Trophoblast cell (in vitro differentiated cells and primary cell): ENCODE measurements around the gene CDY1B. TPM values are rescaled to one million over a fixed set of nuclear protein-coding genes. Genes with fewer than 3 reads are reported as not detected.
"Not testable (repeated sequence)": the region's sequence is repeated elsewhere in the genome, so short reads cannot be mapped to it uniquely, and the experiment has no call there.

Experiments
- DNase-seq, 2 donors: peaks; one replicate each; pipeline ENCODE4 v3.0.0-alpha.2; 2016
- H2AFZ ChIP-seq: 2 replicates; pipeline ENCODE4 v1.6.1; 2013; ENCODE audit warnings: low read length, moderate library complexity, mild to moderate bottlenecking; ENCODE audit not compliant: insufficient read depth, poor library complexity
- H2AK5ac ChIP-seq: 2 replicates; pipeline ENCODE4 v1.6.1; 2013; ENCODE audit warnings: mild to moderate bottlenecking, low read length
- H2BK120ac ChIP-seq: 2 replicates; pipeline ENCODE4 v1.6.1; 2013; ENCODE audit warnings: low read length, mild to moderate bottlenecking, moderate library complexity; ENCODE audit not compliant: insufficient read depth, poor library complexity
- H2BK12ac ChIP-seq: 2 replicates; pipeline ENCODE4 v1.6.1; 2013; ENCODE audit warnings: mild to moderate bottlenecking, low read length, moderate library complexity
- H2BK5ac ChIP-seq: 2 replicates; pipeline ENCODE4 v1.6.1; 2013; ENCODE audit warnings: low read length, low read depth, moderate library complexity, mild to moderate bottlenecking; ENCODE audit not compliant: poor library complexity
- H3K14ac ChIP-seq: 2 replicates; pipeline ENCODE4 v1.6.1; 2013; ENCODE audit warnings: mild to moderate bottlenecking, low read length
- H3K18ac ChIP-seq: 2 replicates; pipeline ENCODE4 v1.6.1; 2013; ENCODE audit warnings: mild to moderate bottlenecking, low read length
- H3K23ac ChIP-seq: 2 replicates; pipeline ENCODE4 v1.6.1; 2013; ENCODE audit warnings: low read length
- H3K27ac ChIP-seq: 2 replicates; pipeline ENCODE4 v1.5.1; 2013; ENCODE audit warnings: low read depth, mild to moderate bottlenecking, inconsistent platforms, low read length, moderate library complexity
- H3K27me3 ChIP-seq: 2 replicates; pipeline ENCODE4 v1.6.1; 2013; ENCODE audit warnings: inconsistent platforms, mild to moderate bottlenecking, low read length, moderate library complexity; ENCODE audit not compliant: insufficient read depth
- H3K36me3 ChIP-seq, 2 experiments: 1 replicate in 1 of 2; 2 replicates in 1 of 2; pipeline ENCODE4 v1.6.1; 2013; ENCODE audit warnings: low read length in 2 of 2, mild to moderate bottlenecking in 2 of 2, moderate library complexity in 1 of 2; ENCODE audit not compliant: insufficient read depth in 2 of 2, control insufficient read depth in 1 of 2
- H3K4ac ChIP-seq: 2 replicates; pipeline ENCODE4 v1.6.1; 2013; ENCODE audit warnings: low read depth, mild to moderate bottlenecking, low read length, moderate library complexity
- H3K4me1 ChIP-seq, 2 experiments: 1 replicate in 1 of 2; 2 replicates in 1 of 2; pipeline ENCODE4 v1.6.1; 2013; ENCODE audit warnings: low read length in 2 of 2, mild to moderate bottlenecking in 2 of 2, moderate library complexity in 1 of 2; ENCODE audit not compliant: insufficient read depth in 2 of 2, control insufficient read depth in 1 of 2
- H3K4me2 ChIP-seq: 2 replicates; pipeline ENCODE4 v1.6.1; 2013; ENCODE audit warnings: inconsistent platforms, mild to moderate bottlenecking, low read length, moderate library complexity
- H3K4me3 ChIP-seq: 2 replicates; pipeline ENCODE4 v1.5.1; 2013; ENCODE audit warnings: mild to moderate bottlenecking, low read depth, low read length, inconsistent platforms
- H3K79me1 ChIP-seq: one replicate; pipeline ENCODE4 v1.6.1; 2013; ENCODE audit warnings: low read length
- H3K79me2 ChIP-seq: 2 replicates; pipeline ENCODE4 v1.6.1; 2013; ENCODE audit warnings: low read length, mild to moderate bottlenecking; ENCODE audit not compliant: control insufficient read depth, insufficient read depth, poor library complexity
- H3K9ac ChIP-seq: 2 replicates; pipeline ENCODE4 v1.6.1; 2013; ENCODE audit warnings: mild to moderate bottlenecking, low read length
- H3K9me3 ChIP-seq: 2 replicates; pipeline ENCODE4 v1.6.1; 2013; ENCODE audit warnings: low read depth, mild to moderate bottlenecking, control low read depth, inconsistent platforms, low read length; ENCODE audit not compliant: insufficient read depth
- H4K12ac ChIP-seq: 2 replicates; pipeline ENCODE4 v1.6.1; 2013; ENCODE audit warnings: low read depth, mild to moderate bottlenecking, low read length, moderate library complexity
- H4K8ac ChIP-seq: 2 replicates; pipeline ENCODE4 v1.6.1; 2013; ENCODE audit warnings: low read depth, mild to moderate bottlenecking, low read length, moderate library complexity
- H4K91ac ChIP-seq: one replicate; pipeline ENCODE4 v1.6.1; 2013; ENCODE audit warnings: low read depth, mild to moderate bottlenecking, low read length, moderate library complexity
- WGBS: extraction: QIAGEN DNeasy Blood & Tissue Kit; methylation state at CpG from one replicate; pipeline ENCODE4 v1.1.7; 2013; ENCODE audit warnings: missing lambda C conversion rate; ENCODE audit not compliant: insufficient read length, insufficient coverage; ENCODE audit errors: extremely low coverage; 5-methylcytosine and 5-hydroxymethylcytosine counted together
- polyA plus RNA-seq: library from polyadenylated mRNA; stranded (reverse); fragments of 200-250 nt; gene quantifications from 2 replicates; pipeline ENCODE4 v1.2.3, GENCODE V29; 2013

The CDY1B gene, protein sequence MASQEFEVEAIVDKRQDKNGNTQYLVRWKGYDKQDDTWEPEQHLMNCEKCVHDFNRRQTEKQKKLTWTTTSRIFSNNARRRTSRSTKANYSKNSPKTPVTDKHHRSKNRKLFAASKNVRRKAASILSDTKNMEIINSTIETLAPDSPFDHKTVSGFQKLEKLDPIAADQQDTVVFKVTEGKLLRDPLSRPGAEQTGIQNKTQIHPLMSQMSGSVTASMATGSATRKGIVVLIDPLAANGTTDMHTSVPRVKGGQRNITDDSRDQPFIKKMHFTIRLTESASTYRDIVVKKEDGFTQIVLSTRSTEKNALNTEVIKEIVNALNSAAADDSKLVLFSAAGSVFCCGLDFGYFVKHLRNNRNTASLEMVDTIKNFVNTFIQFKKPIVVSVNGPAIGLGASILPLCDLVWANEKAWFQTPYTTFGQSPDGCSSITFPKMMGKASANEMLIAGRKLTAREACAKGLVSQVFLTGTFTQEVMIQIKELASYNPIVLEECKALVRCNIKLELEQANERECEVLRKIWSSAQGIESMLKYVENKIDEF
- not detected in 2 replicates for polyA plus RNA-seq

DNA sequence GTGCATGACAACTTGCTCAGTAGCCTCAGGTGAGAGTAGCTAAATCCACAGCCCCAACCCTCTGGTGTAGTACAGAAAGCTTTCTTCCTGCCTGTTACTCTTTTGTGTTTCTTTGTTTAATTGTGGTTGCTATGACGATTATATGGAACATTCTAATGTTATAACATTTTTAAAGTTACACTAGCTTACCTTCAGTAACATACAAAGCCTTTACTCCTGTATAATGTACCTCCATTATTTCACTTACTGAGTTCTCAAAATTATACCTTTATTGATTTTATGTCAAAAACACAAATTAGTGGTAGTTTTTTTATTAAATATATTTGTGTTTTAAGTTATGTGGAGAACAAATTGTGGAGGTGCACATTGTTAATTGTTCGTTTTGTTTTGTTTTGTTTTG, at the start of gene CDY1B:
TSS of gene CDY1B (minus strand) at position 101 of the 400 bp plus-strand sequence. CDS start 331 bp downstream, outside the sequence.
- no CpG with 5 or more reads among the region's 2 CpGs for WGBS
- not testable (repeated sequence) for H3K79me2 ChIP-seq

DNA sequence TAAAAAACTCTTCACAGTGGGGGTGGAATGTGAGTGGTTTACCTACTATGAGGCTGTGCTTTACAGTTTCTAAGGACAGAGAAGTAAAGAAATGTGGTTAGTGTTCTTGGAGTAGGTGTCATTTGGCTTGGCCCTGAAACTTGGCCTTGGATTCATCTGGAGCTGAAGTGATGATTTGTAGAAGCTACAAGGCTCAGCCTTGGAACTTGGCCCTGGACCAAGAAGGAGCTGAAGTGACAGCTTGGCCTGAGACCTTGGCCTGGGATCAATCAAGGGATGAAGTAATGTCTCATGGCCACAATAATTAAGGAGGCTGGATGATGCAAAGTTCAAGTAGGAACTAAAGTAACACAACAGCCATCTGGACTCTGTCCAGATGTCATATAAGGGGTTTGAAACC, 1.7 kb upstream of the CDY1B start:
- not testable (repeated sequence) for H3K27ac ChIP-seq, H3K79me1 ChIP-seq, H2AK5ac ChIP-seq, H2BK5ac ChIP-seq, H4K91ac ChIP-seq, H2BK12ac ChIP-seq, H2BK120ac ChIP-seq, H4K12ac ChIP-seq, H3K36me3 ChIP-seq, H3K27me3 ChIP-seq, H3K23ac ChIP-seq, H2AFZ ChIP-seq, H3K9me3 ChIP-seq, H3K14ac ChIP-seq, H3K4me1 ChIP-seq, H4K8ac ChIP-seq, H3K4me3 ChIP-seq, H3K4ac ChIP-seq, H3K18ac ChIP-seq, H3K4me2 ChIP-seq, H3K9ac ChIP-seq, DNase-seq, H3K79me2 ChIP-seq

More for the DNA sequence above, at the start of gene CDY1B:
- H3K9ac ChIP-seq, H3K27me3 ChIP-seq, H3K23ac ChIP-seq, H2AK5ac ChIP-seq, H3K4me3 ChIP-seq, DNase-seq, H2BK12ac ChIP-seq, H3K79me1 ChIP-seq, H3K36me3 ChIP-seq, H4K91ac ChIP-seq, H3K27ac ChIP-seq, H3K14ac ChIP-seq, H4K12ac ChIP-seq, H3K9me3 ChIP-seq, H3K18ac ChIP-seq, H4K8ac ChIP-seq, H3K4me1 ChIP-seq, H2AFZ ChIP-seq, H3K4ac ChIP-seq, H2BK120ac ChIP-seq, H2BK5ac ChIP-seq, H3K4me2 ChIP-seq: not testable (repeated sequence)

DNA sequence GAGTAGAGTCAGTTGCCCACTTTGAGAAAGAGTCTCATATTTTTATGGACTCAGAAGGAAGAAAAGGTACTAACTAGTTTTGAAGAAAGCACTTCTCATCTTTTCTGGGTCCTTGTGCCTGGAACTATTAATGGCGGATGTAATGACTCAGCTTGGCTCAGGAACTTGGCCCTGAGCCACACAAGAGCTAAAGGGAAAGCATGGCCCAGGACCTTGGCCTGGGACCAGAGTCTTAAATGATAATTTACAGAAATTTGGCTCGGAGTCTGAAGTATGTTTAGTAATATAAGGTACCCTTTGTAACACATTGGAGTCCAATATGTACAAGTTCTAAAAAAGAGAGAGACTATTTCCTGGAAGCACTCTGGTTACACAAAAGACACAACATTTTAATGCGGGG, 4.6 kb downstream of the CDY1B start:
- not testable (repeated sequence) for H3K9ac ChIP-seq, H3K79me2 ChIP-seq, H4K12ac ChIP-seq, H3K27me3 ChIP-seq, DNase-seq, H3K27ac ChIP-seq, H3K18ac ChIP-seq, H3K23ac ChIP-seq, H2BK5ac ChIP-seq, H4K91ac ChIP-seq, H3K4me2 ChIP-seq, H3K79me1 ChIP-seq, H2BK12ac ChIP-seq, H3K14ac ChIP-seq, H2BK120ac ChIP-seq, H3K4ac ChIP-seq, H3K36me3 ChIP-seq, H2AFZ ChIP-seq, H4K8ac ChIP-seq, H3K4me1 ChIP-seq, H3K4me3 ChIP-seq, H3K9me3 ChIP-seq, H2AK5ac ChIP-seq
- WGBS: no CpG with 5 or more reads among the region's 3 CpGs

DNA sequence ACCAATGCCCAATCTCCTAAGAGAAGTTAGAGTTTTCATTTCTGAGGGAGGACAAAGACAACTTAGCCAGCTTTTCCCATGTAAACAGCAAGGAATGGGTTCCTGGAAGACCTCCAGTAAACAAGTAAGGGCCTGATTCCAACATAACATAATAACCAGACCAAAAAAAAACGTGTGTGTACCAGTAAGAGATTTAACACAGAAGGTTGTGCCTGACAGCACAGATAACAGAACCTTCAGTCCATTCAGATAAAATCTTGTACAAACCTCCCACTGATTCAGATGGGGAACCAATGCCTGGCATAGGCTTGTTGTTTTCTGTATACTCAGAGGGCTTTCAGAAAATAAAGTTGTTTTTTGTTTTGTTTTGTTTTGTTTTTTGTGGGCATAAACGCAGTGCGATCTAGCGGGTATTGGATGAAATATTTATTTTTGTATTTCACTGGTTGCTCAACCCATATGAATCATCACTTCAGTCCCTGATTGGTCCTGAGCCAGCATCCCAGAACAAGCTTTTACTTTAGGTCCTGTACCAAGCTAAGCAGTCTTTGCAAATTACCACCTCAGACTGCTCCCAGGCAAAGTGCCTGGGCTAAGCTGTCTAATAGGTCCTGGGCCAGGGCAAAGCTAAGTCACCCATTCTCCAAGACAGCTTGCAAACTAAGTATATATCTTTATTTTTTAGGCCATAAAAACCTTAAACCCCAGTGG, 8.7 kb downstream of the CDY1B start:
- H3K9me3 ChIP-seq, H2BK120ac ChIP-seq, H4K8ac ChIP-seq, H3K27ac ChIP-seq, H3K27me3 ChIP-seq, H3K14ac ChIP-seq, H3K18ac ChIP-seq, H3K79me2 ChIP-seq, H3K9ac ChIP-seq, H3K4me2 ChIP-seq, H3K4me1 ChIP-seq, H3K36me3 ChIP-seq, H2AFZ ChIP-seq, H2BK5ac ChIP-seq, H2BK12ac ChIP-seq, DNase-seq, H2AK5ac ChIP-seq, H3K4ac ChIP-seq, H4K12ac ChIP-seq, H3K79me1 ChIP-seq, H3K4me3 ChIP-seq, H4K91ac ChIP-seq, H3K23ac ChIP-seq: not testable (repeated sequence)
- no CpG with 5 or more reads among the region's 4 CpGs for WGBS
